CD1c-positive myeloid dendritic cell (primary cell): ENCODE results near the gene AGTR1.

Experiments
- DNase-seq: peaks from one replicate; pipeline ENCODE4 v3.0.0-alpha.2; 2016; ENCODE audit errors: extremely low spot score

Gene AGTR1

DNA sequence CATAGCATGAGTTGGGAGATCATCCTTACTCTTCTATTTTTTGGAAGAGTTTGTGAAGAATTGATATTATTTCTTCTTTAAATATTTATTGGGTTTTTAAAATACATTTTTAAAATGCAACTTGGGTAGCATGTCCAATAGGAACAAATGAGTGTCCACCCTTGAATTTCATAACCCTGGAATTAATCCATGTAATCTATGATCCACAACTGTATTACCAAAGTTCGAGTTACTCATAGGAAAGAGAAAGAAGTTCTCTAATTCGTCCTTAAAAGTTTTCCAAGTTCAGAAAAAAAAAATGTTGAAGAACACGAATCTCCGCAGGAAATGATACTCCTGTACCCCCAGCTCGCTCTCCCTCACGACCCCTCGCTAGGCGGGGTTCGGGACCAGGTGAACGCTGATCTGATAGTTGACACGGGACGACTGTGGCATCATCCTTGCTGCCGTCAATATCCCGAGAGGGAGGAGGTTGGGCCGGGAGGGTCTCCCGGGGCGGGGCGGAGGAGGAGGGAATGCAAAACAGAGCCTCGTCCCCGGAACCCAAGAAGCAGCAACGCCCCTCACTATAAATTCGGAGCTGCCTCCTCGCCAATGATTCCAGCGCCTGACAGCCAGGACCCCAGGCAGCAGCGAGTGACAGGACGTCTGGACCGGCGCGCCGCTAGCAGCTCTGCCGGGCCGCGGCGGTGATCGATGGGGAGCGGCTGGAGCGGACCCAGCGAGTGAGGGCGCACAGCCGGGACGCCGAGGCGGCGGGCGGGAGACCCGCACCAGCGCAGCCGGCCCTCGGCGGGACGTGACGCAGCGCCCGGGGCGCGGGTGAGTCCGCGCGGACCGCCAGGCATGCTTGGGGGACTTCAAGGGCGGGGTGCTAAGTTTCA is at the start of gene AGTR1:
TSS of gene AGTR1 (plus strand) at position 598 of the 884 bp plus-strand sequence. CDS start 43,133 bp downstream, outside the sequence.
- DNase-seq = no peak

GRCh38 chr3:148648685-148649352 is 48.9 kb upstream of the AGTR1 start:
- no peak for DNase-seq

DNA sequence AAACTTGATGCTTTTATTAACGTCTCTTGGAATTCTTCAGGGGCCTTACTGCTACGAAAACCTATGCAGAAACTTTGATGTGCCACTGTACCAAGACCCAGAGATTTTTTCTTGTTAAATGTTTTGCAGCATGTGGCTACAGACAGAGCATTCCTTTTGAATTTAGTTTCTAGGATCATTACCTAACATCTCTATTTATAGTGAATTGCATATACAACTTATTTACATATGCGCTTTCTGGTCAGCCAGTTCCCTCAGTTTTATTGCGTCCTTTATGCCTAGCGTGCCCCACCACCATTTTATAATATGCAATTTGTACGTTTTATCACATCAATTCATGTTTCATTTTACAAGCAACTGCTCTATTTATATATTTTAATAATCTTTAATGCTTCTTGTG is 46.2 kb upstream of the AGTR1 start:
- DNase-seq = no peak

- no peak for DNase-seq
Observed at GRCh38 chr3:148654433-148654832, 43.3 kb upstream of the AGTR1 start.

- DNase-seq = no peak
Observed at GRCh38 chr3:148657470-148657869, 40.2 kb upstream of the AGTR1 start.

GRCh38 chr3:148659512-148659911 is 38.2 kb upstream of the AGTR1 start:
- no peak for DNase-seq

DNA sequence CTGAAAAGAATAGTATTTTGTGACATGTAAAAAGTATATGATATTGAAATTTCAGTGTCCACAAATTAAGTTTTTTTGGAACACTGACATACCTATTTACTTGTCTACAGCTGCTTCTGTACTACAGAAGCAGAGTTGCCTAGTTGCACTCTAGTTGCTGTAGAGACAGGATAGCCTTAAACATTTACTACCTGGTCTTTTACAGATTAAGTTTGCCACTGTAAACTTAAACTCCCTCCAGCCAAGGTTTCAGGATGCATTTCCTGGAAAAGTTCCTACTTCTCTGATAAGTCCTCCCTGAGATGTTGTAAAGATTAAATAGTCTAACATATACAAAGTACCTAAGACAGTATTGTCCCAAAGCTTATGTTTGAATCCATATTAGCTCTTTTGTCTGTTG is 17.4 kb upstream of the AGTR1 start:
- no peak for DNase-seq

- DNase-seq = no peak
Observed at GRCh38 chr3:148681080-148681479, 16.6 kb upstream of the AGTR1 start.

DNA sequence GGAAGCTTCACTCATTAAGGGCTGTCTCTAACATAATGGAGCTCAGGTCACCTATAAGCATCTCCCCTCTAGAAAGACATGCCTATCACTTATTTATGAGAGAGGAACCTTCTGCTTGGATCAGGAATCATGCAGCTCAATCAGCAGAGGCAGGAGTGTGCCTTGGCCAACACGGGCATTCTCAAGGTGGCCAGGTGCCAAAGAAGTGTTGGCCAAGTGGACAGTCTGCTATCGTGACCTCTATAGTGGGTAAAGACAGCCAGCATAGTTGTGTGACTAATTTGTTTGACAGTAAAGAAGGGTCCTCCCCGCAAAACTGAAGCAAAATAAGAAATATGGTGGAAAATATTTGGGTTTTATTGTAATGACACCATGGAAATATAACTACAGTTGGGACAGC is 14.7 kb upstream of the AGTR1 start:
- DNase-seq = no peak

DNA sequence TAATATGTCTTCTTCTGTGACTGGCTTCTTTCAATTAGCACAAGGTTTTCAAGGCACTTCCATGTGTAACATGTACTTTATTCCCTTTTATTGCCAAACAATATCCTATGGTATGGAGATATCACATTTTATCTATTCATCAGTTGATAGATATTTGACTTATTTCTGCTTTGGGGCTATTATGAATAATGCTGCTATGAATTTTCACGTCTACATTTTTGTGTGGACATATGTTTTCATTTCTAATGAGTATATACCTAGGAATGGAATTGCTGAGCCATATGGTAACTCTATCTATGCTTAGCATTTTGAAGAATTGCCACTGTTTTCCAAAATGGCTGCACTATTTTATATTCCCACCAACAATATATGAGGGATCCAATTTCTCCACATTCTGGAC is 3.6 kb upstream of the AGTR1 start:
- no peak for DNase-seq

GRCh38 chr3:148698190-148698810 is 597 bp downstream of the AGTR1 start:
- DNase-seq = no peak

- no peak for DNase-seq
Observed at GRCh38 chr3:148705314-148705713, 7.6 kb downstream of the AGTR1 start.

DNA sequence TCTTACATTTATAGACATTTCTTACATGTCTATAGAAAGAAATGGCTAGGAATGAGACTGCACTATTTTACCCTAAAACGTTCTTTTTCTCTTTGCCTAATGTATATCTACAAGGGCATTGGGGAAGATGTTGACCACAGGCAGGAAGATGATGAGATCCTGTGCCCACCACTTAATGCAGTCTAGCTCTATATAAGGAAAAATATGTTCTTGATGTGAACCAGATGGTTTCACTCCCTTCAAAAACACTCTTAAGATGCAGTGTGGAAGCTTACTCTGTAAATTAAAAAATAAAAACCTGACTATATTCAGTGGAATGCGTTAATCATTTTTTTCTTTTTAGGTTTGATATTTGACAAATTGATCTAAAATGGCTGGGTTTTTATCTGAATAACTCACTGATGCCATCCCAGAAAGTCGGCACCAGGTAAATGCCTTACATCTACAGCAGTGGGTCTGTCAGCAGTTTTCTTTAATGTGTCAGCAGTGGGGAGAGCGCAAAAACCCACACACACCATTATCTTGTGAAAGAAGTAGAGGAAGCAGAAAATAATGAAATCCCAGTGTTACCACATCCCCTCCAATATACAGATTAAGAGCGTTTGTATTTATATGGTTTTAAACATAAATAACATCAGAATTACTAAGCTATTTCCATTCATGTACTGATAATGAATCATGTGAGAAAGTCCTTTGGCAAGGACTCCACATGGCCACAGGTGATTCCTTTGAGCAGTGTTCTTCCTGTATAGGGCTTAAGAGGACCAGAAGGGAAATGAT is 10.1 kb downstream of the AGTR1 start:
- DNase-seq = no peak

DNA sequence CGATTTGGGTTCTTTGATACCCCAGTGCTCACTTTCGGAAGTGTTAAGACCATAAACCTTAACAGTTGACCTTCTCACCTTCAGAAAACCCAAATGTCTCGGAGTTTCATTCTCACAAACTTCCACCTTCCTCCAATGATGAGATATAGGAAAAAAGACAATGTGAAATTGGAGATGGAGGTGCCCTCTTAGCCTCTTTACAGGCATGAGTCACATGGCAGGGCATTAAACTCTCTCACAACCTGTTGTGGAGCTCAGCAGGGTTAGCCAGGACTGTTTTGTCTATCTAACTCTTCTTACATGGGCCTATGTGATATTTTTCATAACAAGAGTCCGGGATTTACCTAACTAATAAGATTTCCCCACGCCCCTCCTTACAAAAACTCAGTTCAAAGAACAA is 10.7 kb downstream of the AGTR1 start:
- no peak for DNase-seq

DNA sequence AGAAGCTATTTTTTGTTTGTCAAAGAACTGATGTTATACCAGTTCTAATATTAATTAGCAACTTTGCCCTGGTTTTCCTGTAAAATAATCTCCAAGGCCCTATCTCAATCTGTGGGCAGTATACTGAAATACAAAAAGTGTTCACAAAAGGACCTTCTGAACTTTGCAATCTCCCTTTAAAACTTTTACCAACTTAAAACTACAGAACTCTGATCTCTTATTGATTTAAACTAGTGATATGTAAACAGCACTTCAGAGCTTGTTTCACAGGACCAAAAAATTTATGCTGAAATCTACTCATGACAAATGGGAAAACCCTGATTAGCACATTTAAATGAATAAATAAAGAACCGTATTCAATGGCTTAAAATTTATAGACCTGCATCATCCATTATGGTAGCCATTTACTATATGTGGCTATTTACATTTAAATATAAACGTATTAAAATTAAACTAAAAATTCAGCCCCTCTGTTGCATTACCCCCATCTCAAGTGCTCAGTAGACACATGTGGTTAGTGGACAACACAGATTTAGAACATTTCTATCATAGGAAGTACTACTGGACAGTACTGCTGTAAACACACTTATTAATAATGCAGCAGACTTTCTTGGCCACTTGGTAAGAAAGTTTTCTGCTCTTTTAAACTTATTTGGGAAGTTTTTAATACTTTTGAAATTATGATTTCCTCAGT is 12.0 kb downstream of the AGTR1 start:
- no peak for DNase-seq

- DNase-seq = no peak
Observed at GRCh38 chr3:148710665-148711064, 13.0 kb downstream of the AGTR1 start.

DNA sequence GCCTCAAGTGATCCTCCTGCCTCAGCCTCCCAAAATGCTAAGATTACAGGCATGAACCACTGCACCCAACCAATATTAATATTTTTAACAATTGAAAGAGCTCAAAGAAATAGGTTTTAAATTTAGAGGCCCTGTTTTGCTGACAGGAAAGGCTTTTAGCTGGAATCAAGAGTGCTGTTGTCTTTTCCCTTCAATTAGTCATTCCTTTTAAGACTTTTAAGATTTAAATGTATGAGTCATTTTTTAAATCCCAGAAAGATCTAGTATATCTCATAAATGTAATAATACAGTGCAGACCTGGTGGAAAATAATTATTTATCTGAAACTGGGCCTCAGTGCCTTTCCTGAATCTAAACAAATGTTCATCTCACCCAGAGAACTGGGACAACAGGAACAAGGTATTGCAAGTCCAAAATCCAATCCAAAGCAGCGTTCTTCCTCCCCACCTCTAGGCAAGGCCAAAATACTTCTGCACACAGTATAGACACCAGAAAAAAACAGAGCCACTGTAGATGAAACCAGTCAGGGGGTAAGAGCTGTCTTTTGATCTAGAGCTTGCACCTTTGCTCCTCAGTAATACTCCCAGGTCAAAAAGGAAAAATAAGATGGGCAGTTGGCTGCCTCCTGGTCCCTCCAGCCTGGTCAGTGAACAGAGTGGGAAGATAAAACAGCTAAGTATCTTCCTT is 14.4 kb downstream of the AGTR1 start:
- no peak for DNase-seq

DNA sequence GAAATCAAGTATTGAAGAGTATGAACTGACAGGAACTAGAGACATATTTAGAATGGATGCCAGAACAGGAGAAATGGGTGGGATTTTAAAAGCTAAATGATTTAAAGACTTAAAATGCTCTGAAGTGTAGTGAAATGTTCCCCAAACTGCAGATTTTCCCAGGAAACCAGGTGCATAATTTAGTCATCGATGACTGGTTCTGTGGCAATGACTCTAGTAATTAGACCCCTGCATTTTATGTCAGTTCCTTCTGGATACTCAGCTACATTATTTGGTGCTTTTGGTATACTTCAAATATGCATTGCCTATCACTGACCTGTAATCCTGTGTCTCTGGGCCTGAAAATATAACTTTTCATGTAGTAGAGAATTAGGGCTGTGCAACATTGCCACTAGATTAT is 16.8 kb downstream of the AGTR1 start:
- no peak for DNase-seq

GRCh38 chr3:148716657-148717056 is 19.0 kb downstream of the AGTR1 start:
- DNase-seq = no peak

- DNase-seq = no peak
Observed at GRCh38 chr3:148717885-148718561, 20.3 kb downstream of the AGTR1 start.
